Neural progenitor cell (in vitro differentiated cells): ENCODE data around the gene KRTAP17-1.

ENCODE experiments used
- CTCF ChIP-seq: fragments of 200-600 bp; sonication (generic); IDR thresholded peaks from 2 replicates; pipeline ENCODE4 v1.5.1; 2017; ENCODE audit warnings: antibody characterized with exemption, mild to moderate bottlenecking
- EZH2 ChIP-seq: fragments of 200-600 bp; sonication (generic); IDR thresholded peaks from 2 replicates; pipeline ENCODE4 v1.6.1; 2017; ENCODE audit warnings: antibody characterized with exemption, mild to moderate bottlenecking, moderate library complexity

- no peak for TF ChIP-seq CTCF
- TF ChIP-seq EZH2: no peak
Measured at GRCh38 chr17:41333836-41334235, 18.3 kb upstream of the KRTAP17-1 start.
